ENCODE measurements around the gene PSMB3. TPM values are rescaled to one million over a fixed set of nuclear protein-coding genes. Genes with fewer than 3 reads are reported as not detected.

PSMB3 gene
- total RNA-seq, 1 donor from 2014 or later: 288 TPM

- no peak for DNase-seq (ENCODE audit: low read depth)
- Histone ChIP-seq H3K27me3 (ENCODE audit: control insufficient read depth, insufficient read depth, low read length) (no peaks in the 10 kb centered on the region), H3K36me3 (ENCODE audit: control insufficient read depth, insufficient read depth, low read length) (no peaks in the 10 kb centered on the region), H3K4me3 (ENCODE audit: low read depth, low read length) (no peak overlapping the region)
- FAIRE-seq: no peak
- TF ChIP-seq, protein P1, sequence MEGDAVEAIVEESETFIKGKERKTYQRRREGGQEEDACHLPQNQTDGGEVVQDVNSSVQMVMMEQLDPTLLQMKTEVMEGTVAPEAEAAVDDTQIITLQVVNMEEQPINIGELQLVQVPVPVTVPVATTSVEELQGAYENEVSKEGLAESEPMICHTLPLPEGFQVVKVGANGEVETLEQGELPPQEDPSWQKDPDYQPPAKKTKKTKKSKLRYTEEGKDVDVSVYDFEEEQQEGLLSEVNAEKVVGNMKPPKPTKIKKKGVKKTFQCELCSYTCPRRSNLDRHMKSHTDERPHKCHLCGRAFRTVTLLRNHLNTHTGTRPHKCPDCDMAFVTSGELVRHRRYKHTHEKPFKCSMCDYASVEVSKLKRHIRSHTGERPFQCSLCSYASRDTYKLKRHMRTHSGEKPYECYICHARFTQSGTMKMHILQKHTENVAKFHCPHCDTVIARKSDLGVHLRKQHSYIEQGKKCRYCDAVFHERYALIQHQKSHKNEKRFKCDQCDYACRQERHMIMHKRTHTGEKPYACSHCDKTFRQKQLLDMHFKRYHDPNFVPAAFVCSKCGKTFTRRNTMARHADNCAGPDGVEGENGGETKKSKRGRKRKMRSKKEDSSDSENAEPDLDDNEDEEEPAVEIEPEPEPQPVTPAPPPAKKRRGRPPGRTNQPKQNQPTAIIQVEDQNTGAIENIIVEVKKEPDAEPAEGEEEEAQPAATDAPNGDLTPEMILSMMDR (IDR thresholded peaks at IDR 0.05; ENCODE audit: insufficient read depth, low read length, severe bottlenecking): no peak
Observed at GRCh38 chr17:38745545-38745944, 7.0 kb upstream of the PSMB3 start.

DNA sequence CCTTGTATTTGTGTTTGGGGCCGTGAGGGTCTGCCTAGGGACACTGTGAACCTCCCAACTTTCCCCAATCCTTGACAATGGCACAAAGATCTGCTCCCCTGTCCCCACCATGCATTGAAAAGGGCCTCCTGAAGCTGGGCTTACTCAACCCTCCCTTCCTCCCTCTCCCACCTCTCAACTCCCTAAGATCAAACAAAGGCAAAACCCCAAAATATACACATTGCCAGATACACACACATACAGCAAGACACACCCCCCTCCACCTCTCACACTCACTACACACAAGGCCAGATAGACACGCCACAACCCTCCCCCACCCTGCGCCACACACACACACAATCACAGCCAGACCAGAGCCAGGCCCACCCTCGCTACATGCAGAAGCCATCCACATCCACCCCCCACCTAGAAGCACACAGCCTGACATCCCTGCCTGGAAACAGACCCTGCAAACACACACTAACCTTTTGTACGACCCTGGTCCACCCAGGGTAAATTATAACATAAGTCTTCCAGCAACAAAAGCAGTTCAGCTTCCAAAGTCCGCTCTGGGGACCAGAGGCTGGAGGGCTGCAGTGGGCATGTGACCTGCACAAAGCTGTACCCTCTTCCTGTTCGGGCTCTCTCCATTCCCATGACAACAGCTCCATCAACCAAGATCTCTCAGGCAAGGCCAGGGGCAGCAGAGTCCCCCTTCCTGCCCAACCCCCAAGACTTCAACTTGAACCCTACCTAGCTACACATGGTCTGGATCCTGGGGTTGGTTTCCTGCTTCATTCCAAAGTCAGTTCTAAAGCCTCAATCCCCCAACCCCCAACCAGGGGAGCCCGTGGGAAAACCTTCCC is 6.3 kb upstream of the PSMB3 start:
- Histone ChIP-seq H3K27me3 (ENCODE audit: control insufficient read depth, insufficient read depth, low read length) (no peaks in the 10 kb centered on the region), H3K36me3 (ENCODE audit: control insufficient read depth, insufficient read depth, low read length) (no peaks in the 10 kb centered on the region), H3K4me3 (ENCODE audit: low read depth, low read length) (no peak overlapping the region)
- DNase-seq (ENCODE audit: low read depth) (no peak), FAIRE-seq (no peak)
- TF ChIP-seq, protein P1 (IDR thresholded peaks at IDR 0.05; ENCODE audit: insufficient read depth, low read length, severe bottlenecking): no peak

- Histone ChIP-seq H3K27me3 (ENCODE audit: control insufficient read depth, insufficient read depth, low read length) (no peaks in the 10 kb centered on the region), H3K36me3 (ENCODE audit: control insufficient read depth, insufficient read depth, low read length) (no peaks in the 10 kb centered on the region), H3K4me3 (ENCODE audit: low read depth, low read length) (peak overlapping the region; percentile 89)
- TF ChIP-seq, protein P1 (IDR thresholded peaks at IDR 0.05; ENCODE audit: insufficient read depth, low read length, severe bottlenecking): no peak
- FAIRE-seq (no peak), DNase-seq (ENCODE audit: low read depth) (no peak)
Observed at GRCh38 chr17:38746849-38747462, 5.6 kb upstream of the PSMB3 start.

DNA sequence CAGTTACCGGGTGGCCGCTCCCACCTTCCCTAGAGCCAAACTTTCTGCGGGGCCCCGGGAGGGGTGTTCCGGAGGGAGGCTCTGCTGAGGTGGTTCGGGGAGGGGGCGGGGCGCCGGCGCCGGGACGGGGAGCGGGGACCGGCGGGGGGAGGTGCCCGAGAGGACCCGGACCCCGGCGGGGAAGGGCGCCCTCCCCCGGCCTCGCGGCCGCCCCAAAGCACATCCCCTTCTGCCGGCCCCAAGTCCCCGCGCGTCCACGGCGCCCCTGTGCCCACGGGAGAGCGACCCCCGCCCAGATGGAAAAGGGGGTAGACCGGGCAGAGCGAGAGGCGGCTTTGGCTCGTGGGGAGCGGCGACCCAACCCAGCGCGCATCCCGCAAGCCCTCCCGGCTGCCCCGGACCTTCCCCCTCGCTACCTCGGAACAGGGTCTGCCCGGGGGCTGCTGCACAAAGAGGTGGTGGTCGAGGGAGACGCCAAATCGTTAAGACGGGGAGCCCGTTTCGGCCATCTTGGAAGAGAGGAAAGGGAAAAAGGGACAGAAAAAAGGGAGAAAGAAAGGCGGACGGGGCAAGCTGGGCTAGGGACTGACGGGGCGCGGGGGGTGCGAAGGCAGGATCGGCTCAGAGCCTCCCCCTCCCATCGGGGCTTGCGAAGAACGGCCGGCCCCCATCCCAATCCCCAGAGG is 4.9 kb upstream of the PSMB3 start:
- DNase-seq (ENCODE audit: low read depth): no peak
- TF ChIP-seq, protein P1 (IDR thresholded peaks at IDR 0.05; ENCODE audit: insufficient read depth, low read length, severe bottlenecking): peak; percentile 8
- no peaks in the 10 kb centered on the region for H3K36me3 ChIP-seq (ENCODE audit: control insufficient read depth, insufficient read depth, low read length)
- H3K27me3 ChIP-seq (ENCODE audit: control insufficient read depth, insufficient read depth, low read length): no peaks in the 10 kb centered on the region
- FAIRE-seq: no peak
- H3K4me3 ChIP-seq (ENCODE audit: low read depth, low read length): peak overlapping the region; percentile 89

GRCh38 chr17:38748149-38748891 is 4.2 kb upstream of the PSMB3 start, which contains the start of gene PCGF2:
Gene PCGF2 (minus strand): TSS chr17:38748336. CDS start chr17:38740402, 7,934 bp downstream.
- no peaks in the 10 kb centered on the region for H3K36me3 ChIP-seq (ENCODE audit: control insufficient read depth, insufficient read depth, low read length)
- TF ChIP-seq, protein P1 (IDR thresholded peaks at IDR 0.05; ENCODE audit: insufficient read depth, low read length, severe bottlenecking): no peak
- no peak for FAIRE-seq
- peak; percentile 74 for DNase-seq (ENCODE audit: low read depth)
- H3K27me3 ChIP-seq (ENCODE audit: control insufficient read depth, insufficient read depth, low read length): no peaks in the 10 kb centered on the region
- peak within 1 kb of the TSS; percentile 89 for H3K4me3 ChIP-seq (ENCODE audit: low read depth, low read length)
